Esophagus (tissue), 2 donors: ENCODE results near the gene RBM4. TPM values are rescaled to one million over a fixed set of nuclear protein-coding genes. Genes with fewer than 3 reads are reported as not detected.

Experiments
- H3K27ac ChIP-seq, 2 donors: one replicate each; pipeline ENCODE4 v1.5.1; 2013; ENCODE audit warnings: low read depth in 2 of 2, mild to moderate bottlenecking in 2 of 2, inconsistent platforms in 1 of 2, low read length in 1 of 2, moderate library complexity in 1 of 2
- H3K27me3 ChIP-seq, 2 donors: one replicate each; pipeline ENCODE4 v1.6.1; 2013; ENCODE audit warnings: low read length in 2 of 2, control low read depth in 1 of 2, mild to moderate bottlenecking in 1 of 2; ENCODE audit not compliant: insufficient read depth in 2 of 2, control insufficient read depth in 1 of 2
- H3K36me3 ChIP-seq, 2 donors: one replicate each; pipeline ENCODE4 v1.6.1; 2013; ENCODE audit warnings: low read length in 1 of 2; ENCODE audit not compliant: control insufficient read depth in 2 of 2, insufficient read depth in 2 of 2
- H3K4me1 ChIP-seq, 2 donors: one replicate each; pipeline ENCODE4 v1.6.1; 2013; ENCODE audit warnings: low read length in 1 of 2; ENCODE audit not compliant: control insufficient read depth in 2 of 2, insufficient read depth in 2 of 2
- H3K4me3 ChIP-seq, 2 donors: one replicate each; pipeline ENCODE4 v1.5.1; 2013; ENCODE audit warnings: low read length in 2 of 2, mild to moderate bottlenecking in 2 of 2, low read depth in 1 of 2, moderate library complexity in 1 of 2
- H3K9me3 ChIP-seq, 2 donors: one replicate each; pipeline ENCODE4 v1.6.1; 2013; ENCODE audit warnings: mild to moderate bottlenecking in 2 of 2, low read depth in 1 of 2, low read length in 1 of 2, moderate library complexity in 1 of 2; ENCODE audit not compliant: control insufficient read depth in 2 of 2, insufficient read depth in 1 of 2
- WGBS, 2 donors: extraction: QIAGEN DNeasy Blood & Tissue Kit; methylation state at CpG; one replicate each; pipeline ENCODE4 v1.1.7; 2013; 5-methylcytosine and 5-hydroxymethylcytosine counted together
- polyA plus RNA-seq, 2 donors: library from polyadenylated mRNA; stranded (reverse); fragments of 200-250 nt; gene quantifications; one replicate each; pipeline ENCODE4 v1.2.3, GENCODE V29; 2013
- donor health status: healthy with polysubstance abuse.
- donor health status: Bipolar disorder and iron deficiency.

Gene RBM4
- polyA plus RNA-seq, 2 donors = 54.6 to 80.8 TPM

DNA sequence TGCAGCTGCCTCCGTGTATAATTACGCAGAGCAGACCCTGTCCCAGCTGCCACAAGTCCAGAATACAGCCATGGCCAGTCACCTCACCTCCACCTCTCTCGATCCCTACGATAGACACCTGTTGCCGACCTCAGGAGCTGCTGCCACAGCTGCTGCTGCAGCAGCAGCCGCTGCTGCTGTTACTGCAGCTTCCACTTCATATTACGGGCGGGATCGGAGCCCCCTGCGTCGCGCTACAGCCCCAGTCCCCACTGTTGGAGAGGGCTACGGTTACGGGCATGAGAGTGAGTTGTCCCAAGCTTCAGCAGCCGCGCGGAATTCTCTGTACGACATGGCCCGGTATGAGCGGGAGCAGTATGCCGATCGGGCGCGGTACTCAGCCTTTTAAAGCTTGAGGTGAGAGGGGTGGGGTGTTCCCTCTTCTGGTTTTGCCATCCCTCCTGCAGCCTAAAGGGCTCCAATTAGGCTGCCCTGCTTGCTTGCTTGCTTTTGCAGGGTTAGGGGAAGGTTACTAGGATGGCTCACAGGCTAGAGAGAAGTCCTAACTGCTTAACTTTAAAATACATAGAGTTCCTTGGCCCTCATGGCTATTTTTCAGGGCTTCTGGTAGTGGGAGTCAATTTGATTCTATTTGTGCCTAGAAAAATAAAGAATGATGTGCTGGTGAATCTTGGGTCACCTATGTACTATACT lies 5.4 kb downstream of the RBM4 start:
- WGBS, 2 donors = 82 to 89% methylated on average over 24 of the region's 24 CpGs
- H3K9me3 ChIP-seq = no peaks in the 10 kb centered on the region
- no peak overlapping the region for H3K4me3 ChIP-seq
- peaks cover 19 to 26% of the 10 kb centered on the region in 2 donors for H3K36me3 ChIP-seq
- H3K27ac ChIP-seq = no peak overlapping the region
- H3K4me1 ChIP-seq = peaks cover 8 to 14% of the 10 kb centered on the region in 2 donors
- H3K27me3 ChIP-seq = no peaks in the 10 kb centered on the region

DNA sequence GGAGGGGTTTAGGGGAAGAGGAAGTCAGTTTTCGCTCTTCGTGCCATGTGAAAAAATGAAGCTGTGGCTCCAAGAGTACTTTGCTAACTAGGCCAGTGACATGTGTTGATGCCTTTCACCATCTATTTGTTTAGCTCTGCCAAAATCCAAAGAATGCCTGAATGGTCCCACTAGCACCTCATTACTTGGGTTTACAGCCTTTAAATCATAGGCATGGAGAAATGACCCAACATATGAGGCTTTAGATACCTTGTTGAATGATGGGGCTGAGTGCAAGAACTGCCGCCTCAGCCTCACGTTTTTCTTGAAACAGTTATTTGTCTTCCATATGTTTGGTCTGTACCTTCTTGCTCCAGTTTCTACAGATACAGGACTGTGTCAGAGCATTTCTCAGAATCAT lies 8.3 kb downstream of the RBM4 start:
- Histone ChIP-seq H3K27ac (no peak overlapping the region), H3K9me3 (no peaks in the 10 kb centered on the region), H3K36me3 (peaks cover 10 to 28% of the 10 kb centered on the region in 2 donors), H3K4me3 (no peak overlapping the region), H3K4me1 (peaks cover 8 to 11% of the 10 kb centered on the region in 2 donors), H3K27me3 (no peaks in the 10 kb centered on the region)
- WGBS, 2 donors = 77 to 84% methylated on average over 4 of the region's 4 CpGs

DNA sequence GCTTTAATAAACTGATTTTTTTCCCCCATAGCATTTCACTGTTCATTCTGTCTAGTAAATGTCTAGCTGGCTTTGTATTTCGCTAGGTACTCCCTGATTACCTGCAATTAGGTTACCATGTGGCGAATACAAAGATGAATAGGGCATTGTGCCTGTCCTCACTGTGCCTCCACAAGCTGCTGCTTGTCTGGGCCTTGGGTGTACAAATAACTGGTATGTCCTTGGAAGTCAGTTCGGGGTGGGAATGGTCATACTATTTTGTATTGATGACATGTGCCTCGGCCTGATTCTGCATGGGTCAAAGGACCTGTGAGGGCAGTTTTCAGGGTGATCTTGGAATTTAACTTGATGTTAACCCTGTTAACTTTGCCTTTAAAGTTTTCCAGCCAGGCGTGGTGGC lies 11.4 kb downstream of the RBM4 start:
- Histone ChIP-seq H3K36me3 (peaks cover 5 to 23% of the 10 kb centered on the region in 2 donors), H3K9me3 (no peaks in the 10 kb centered on the region), H3K27me3 (no peaks in the 10 kb centered on the region), H3K27ac (no peak overlapping the region), H3K4me3 (no peak overlapping the region), H3K4me1 (peaks cover 4% of the 10 kb centered on the region in 2 donors)
- WGBS, 2 donors = 86 to 87% methylated on average over 5 of the region's 5 CpGs

GRCh38 chr11:66651016-66651415 lies 12.5 kb downstream of the RBM4 start:
- H3K9me3 ChIP-seq = no peaks in the 10 kb centered on the region
- H3K36me3 ChIP-seq = peaks cover 4 to 20% of the 10 kb centered on the region in 2 donors
- no peak overlapping the region for H3K4me3 ChIP-seq
- H3K27me3 ChIP-seq = no peaks in the 10 kb centered on the region
- 83 to 94% methylated on average over 2 of the region's 2 CpGs for WGBS, 2 donors
- peaks cover under 1 to 2% of the 10 kb centered on the region in 2 donors for H3K4me1 ChIP-seq
- H3K27ac ChIP-seq = no peak overlapping the region

DNA sequence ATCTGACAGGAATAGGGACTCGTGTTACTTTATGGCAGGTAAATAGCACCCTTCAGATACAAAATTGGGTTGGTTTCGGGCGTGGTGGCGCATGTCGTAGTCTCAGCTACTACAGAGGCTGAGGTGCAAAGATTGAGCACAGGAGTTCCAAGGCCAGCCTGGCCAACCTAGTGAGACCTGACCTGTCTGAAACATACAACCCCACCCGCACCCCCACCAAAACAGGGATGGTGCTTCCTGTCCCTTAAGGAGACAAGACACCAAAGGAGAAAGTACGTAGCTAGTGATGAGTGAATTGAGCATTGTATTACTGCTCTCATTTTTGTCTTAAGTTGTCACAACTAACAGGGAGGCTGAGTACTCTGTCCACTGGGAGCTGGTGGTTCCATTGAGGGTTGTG lies 14.1 kb downstream of the RBM4 start:
- H3K4me1 ChIP-seq = no peaks in the 10 kb centered on the region
- no peaks in the 10 kb centered on the region for H3K27me3 ChIP-seq
- H3K9me3 ChIP-seq = no peaks in the 10 kb centered on the region
- no peak overlapping the region for H3K27ac ChIP-seq
- H3K4me3 ChIP-seq = no peak overlapping the region
- peaks cover 0 to 11% of the 10 kb centered on the region in 2 donors for H3K36me3 ChIP-seq
- WGBS, 2 donors = 86 to 90% methylated on average over 7 of the region's 7 CpGs

- 91% methylated on average over 6 of the region's 6 CpGs for WGBS, 2 donors
- H3K27ac ChIP-seq = no peak overlapping the region
- no peaks in the 10 kb centered on the region for H3K27me3 ChIP-seq
- H3K36me3 ChIP-seq = peaks cover 0 to 11% of the 10 kb centered on the region in 2 donors
- no peak overlapping the region for H3K4me3 ChIP-seq
- no peaks in the 10 kb centered on the region for H3K9me3 ChIP-seq
- H3K4me1 ChIP-seq = no peaks in the 10 kb centered on the region
These were observed 14.6 kb downstream of the RBM4 start for GRCh38 chr11:66653123-66653522.

DNA sequence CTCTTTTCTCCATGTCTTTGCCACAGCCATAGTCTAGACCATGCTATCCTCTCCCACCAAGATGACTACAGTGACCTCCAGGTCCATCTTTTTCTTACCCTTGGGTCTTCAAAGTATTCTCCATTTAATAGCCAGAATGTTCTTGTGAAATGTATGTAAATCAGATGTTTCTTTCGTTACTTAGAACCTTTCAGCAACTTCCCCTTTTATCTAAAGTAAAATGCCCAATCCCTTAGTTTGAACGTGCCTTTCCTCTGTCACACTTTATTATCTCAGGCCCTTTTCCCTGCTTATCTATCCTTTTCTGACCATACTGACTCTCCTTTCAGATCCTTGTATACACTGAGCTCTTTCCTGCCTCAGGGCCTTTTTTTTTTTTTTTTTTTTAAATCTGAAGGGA lies 21.3 kb downstream of the RBM4 start:
- Histone ChIP-seq H3K4me1 (no peaks in the 10 kb centered on the region), H3K27me3 (no peaks in the 10 kb centered on the region), H3K9me3 (no peaks in the 10 kb centered on the region), H3K4me3 (no peak overlapping the region), H3K36me3 (peaks cover 0 to 2% of the 10 kb centered on the region in 2 donors), H3K27ac (no peak overlapping the region)
- 68 to 75% methylated on average over 2 of the region's 2 CpGs for WGBS, 2 donors

- Histone ChIP-seq H3K4me3 (no peak overlapping the region), H3K27me3 (no peaks in the 10 kb centered on the region), H3K27ac (no peak overlapping the region), H3K9me3 (no peaks in the 10 kb centered on the region), H3K36me3 (peaks cover 2 to 8% of the 10 kb centered on the region in 2 donors), H3K4me1 (no peaks in the 10 kb centered on the region)
- WGBS, 2 donors = 89 to 90% methylated on average over 1 of the region's 1 CpG
These were observed 25.3 kb downstream of the RBM4 start for GRCh38 chr11:66663741-66664296.

DNA sequence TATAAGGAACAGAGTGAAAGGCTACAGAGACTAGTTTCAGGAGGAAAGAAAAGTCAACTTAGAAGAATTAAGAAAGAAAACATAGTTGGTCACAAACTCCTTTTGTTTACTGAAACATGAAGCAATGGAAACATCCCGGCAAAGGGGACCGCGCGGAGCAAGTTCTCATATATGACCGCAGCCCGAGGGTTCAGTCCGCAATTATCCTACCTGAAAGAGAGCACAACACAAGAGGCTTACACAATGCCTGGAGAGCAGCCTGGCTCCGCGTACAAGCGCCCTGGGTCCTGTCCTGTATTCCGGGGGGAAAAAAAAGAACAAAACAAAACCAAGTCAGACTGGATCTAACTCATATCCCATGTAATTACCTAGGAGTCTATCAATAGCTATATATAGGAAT lies 26.9 kb downstream of the RBM4 start:
- H3K4me1 ChIP-seq = no peaks in the 10 kb centered on the region
- H3K36me3 ChIP-seq = peaks cover 2 to 10% of the 10 kb centered on the region in 2 donors
- 92% methylated on average over 11 of the region's 11 CpGs for WGBS, 2 donors
- no peaks in the 10 kb centered on the region for H3K27me3 ChIP-seq
- no peak overlapping the region for H3K27ac ChIP-seq
- no peak overlapping the region for H3K4me3 ChIP-seq
- peaks cover 0 to 2% of the 10 kb centered on the region in 2 donors for H3K9me3 ChIP-seq

DNA sequence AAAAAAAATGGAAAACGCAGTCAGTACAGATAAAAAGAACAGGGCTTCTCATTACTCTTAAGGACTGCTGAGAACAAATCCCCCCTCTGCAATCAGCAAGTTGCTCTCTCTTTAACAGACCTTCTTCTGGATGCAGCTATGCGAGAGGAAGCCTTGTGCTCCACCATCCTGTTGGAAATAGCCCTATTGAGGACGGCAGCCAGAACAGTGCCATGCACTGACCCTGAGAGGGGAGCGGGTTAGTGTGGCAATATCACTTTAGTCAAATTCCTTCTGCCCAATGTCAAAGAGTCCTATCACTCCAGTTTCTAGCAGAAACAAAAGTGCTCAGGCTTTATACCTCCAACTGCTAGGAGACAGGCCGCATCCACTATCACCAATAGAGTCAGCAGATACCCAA lies 32.3 kb downstream of the RBM4 start:
- WGBS, 2 donors = 86 to 88% methylated on average over 5 of the region's 5 CpGs
- Histone ChIP-seq H3K27ac (no peak overlapping the region), H3K9me3 (peaks cover 0 to 2% of the 10 kb centered on the region in 2 donors), H3K36me3 (peaks cover 0 to 6% of the 10 kb centered on the region in 2 donors), H3K4me1 (peaks cover 0 to 3% of the 10 kb centered on the region in 2 donors), H3K27me3 (no peaks in the 10 kb centered on the region), H3K4me3 (no peak overlapping the region)
